ENCODE measurements around the gene GATA5.

Gene GATA5

DNA sequence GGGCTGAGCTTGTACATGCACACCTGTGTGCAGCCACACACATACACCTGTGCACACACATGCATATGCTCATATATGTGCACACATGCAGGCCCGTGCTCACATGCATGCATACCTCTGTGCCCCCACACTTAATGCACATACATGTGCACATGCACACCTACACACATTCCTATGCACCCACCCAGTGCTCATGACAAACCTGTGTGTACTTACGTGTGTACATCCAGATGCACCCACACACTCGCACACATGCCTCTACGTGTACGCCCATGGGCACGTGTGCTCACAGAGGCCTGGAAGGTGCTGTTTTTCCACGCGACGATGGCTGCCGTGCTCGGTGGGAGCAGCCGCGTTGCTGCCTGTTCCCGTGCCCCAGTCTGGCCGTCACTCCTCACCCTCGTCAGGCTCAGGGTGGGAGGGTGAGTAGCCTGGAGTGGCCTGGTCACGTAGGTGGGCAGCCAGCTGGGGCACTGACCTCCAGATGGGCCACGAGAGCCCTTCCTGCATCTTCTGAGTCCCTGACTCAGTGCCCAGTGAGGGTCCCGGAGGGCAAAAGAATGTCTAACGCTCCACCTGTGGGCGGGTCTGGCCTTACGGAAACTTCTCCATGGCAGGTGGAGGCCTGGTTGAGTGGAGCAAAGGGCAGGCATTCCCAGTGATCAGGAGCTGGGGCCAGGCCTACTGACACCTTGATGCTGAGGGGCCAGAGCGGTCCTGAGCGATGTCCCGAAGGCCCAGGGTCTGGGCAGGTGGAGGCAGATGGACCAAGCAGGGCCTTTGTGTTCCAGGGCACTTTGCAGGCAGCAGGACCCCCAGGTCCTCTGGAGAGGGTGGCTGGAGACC is 8.0 kb upstream of the GATA5 start:
- Histone ChIP-seq H3F3A (ENCODE audit: insufficient read depth, low read length) (no peaks in the 10 kb centered on the region), H4K20me1 (ENCODE audit: insufficient read depth, low read length) (no peaks in the 10 kb centered on the region)
- no peak for TF ChIP-seq EZH2 (IDR thresholded peaks at IDR 0.05; ENCODE audit: borderline replicate concordance, low read length)
- TF ChIP-seq, protein P1, sequence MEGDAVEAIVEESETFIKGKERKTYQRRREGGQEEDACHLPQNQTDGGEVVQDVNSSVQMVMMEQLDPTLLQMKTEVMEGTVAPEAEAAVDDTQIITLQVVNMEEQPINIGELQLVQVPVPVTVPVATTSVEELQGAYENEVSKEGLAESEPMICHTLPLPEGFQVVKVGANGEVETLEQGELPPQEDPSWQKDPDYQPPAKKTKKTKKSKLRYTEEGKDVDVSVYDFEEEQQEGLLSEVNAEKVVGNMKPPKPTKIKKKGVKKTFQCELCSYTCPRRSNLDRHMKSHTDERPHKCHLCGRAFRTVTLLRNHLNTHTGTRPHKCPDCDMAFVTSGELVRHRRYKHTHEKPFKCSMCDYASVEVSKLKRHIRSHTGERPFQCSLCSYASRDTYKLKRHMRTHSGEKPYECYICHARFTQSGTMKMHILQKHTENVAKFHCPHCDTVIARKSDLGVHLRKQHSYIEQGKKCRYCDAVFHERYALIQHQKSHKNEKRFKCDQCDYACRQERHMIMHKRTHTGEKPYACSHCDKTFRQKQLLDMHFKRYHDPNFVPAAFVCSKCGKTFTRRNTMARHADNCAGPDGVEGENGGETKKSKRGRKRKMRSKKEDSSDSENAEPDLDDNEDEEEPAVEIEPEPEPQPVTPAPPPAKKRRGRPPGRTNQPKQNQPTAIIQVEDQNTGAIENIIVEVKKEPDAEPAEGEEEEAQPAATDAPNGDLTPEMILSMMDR (IDR thresholded peaks at IDR 0.05; ENCODE audit: low read length): no peak

DNA sequence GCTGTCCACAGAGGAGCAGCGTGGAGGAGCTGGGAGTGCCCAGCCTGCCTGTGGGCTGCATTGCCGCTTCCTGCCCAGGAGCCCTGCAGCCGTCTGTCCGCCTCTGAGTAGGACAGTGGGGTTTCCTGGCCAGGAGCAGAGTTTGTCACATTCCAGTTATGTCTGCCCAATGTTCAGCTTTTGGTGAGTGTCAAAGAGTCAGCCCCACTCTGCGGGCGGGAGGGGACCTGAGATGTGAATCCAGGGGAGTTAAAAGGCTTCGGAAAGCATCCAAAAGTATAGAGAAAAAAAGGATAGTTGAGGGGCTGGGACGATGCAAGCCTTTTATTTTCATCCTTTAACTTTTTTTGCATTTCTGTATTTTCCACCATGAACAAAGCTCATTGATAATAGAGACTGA is 7.2 kb upstream of the GATA5 start:
- no peak overlapping the region for H3K4me2 ChIP-seq (ENCODE audit: low read length)
- H3K9me3 ChIP-seq (ENCODE audit: low read length): no peaks in the 10 kb centered on the region
- H3K9me2 ChIP-seq (ENCODE audit: low read depth, low read length): no peaks in the 10 kb centered on the region
- no peaks in the 10 kb centered on the region for H3K27me3 ChIP-seq (ENCODE audit: insufficient read depth, low read length)
- no peaks in the 10 kb centered on the region for H3K4me1 ChIP-seq (ENCODE audit: insufficient read depth, low read length, severe bottlenecking)
- H3K36me3 ChIP-seq (ENCODE audit: insufficient read depth, low read length): no peaks in the 10 kb centered on the region
- H3K27ac ChIP-seq (ENCODE audit: low read depth, low read length, poor library complexity, severe bottlenecking): no peak overlapping the region
- no peak overlapping the region for H3K9ac ChIP-seq (ENCODE audit: low read length)
- no peak for TF ChIP-seq EZH2 (IDR thresholded peaks at IDR 0.05; ENCODE audit: borderline replicate concordance, low read length)
- TF ChIP-seq, protein P1 (IDR thresholded peaks at IDR 0.05; ENCODE audit: low read length): no peak
- H4K20me1 ChIP-seq (ENCODE audit: insufficient read depth, low read length): no peaks in the 10 kb centered on the region
- H3F3A ChIP-seq (ENCODE audit: insufficient read depth, low read length): no peaks in the 10 kb centered on the region
- no peaks in the 10 kb centered on the region for H3K79me2 ChIP-seq (ENCODE audit: insufficient read depth, low read length)
- H2AFZ ChIP-seq (ENCODE audit: low read length): no peak overlapping the region
- H3K4me3 ChIP-seq (ENCODE audit: low read depth, low read length, poor library complexity, severe bottlenecking): no peak overlapping the region

More for the DNA sequence above, 8.0 kb upstream of the GATA5 start:
- Histone ChIP-seq H2AFZ (ENCODE audit: low read length) (no peak overlapping the region), H3K36me3 (ENCODE audit: insufficient read depth, low read length) (no peaks in the 10 kb centered on the region), H3K79me2 (ENCODE audit: insufficient read depth, low read length) (no peaks in the 10 kb centered on the region), H3K9ac (ENCODE audit: low read length) (no peak overlapping the region), H3K4me1 (ENCODE audit: insufficient read depth, low read length, severe bottlenecking) (no peaks in the 10 kb centered on the region), H3K9me3 (ENCODE audit: low read length) (no peaks in the 10 kb centered on the region), H3K4me2 (ENCODE audit: low read length) (no peak overlapping the region), H3K9me2 (ENCODE audit: low read depth, low read length) (no peaks in the 10 kb centered on the region), H3K4me3 (ENCODE audit: low read depth, low read length, poor library complexity, severe bottlenecking) (no peak overlapping the region), H3K27ac (ENCODE audit: low read depth, low read length, poor library complexity, severe bottlenecking) (no peak overlapping the region), H3K27me3 (ENCODE audit: insufficient read depth, low read length) (no peaks in the 10 kb centered on the region; the same call in 1 of the 2 replicates)

DNA sequence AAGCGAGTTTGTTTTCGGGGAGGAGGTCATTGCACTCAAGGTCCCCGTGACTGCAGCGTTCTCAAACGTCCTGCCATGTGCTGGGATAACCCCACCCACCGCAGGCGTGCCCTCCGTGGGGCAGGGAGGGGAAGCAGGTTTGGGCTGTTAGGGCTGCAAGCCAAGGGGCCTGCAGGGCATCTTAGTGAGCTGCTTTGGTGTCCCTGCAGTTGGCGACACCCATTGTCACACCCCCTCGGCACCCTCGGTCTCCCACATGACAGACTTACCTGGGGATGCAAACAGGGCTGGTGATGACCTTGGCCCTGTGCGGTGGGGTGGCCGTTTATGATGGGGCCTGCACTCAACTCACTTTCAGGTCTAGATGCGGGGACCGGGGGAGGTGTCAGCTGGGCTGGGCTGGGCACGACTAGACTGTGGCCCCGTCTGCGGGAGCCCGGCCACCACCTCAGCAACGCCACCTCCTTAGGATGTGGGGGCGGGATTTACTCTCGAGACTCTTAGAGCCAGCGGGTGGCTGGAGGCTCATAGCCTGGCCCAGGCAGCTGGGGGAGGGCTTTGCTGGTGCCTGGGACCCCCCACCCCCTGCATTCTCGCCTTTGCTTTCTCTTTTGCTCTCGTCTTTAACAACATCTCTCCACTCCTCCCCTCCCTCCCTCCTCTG is 6.5 kb upstream of the GATA5 start:
- H3K4me1 ChIP-seq (ENCODE audit: insufficient read depth, low read length, severe bottlenecking): no peaks in the 10 kb centered on the region
- H3K9ac ChIP-seq (ENCODE audit: low read length): no peak overlapping the region
- no peak overlapping the region for H3K4me3 ChIP-seq (ENCODE audit: low read depth, low read length, poor library complexity, severe bottlenecking)
- TF ChIP-seq, protein P1 (IDR thresholded peaks at IDR 0.05; ENCODE audit: low read length): no peak
- no peak for TF ChIP-seq EZH2 (IDR thresholded peaks at IDR 0.05; ENCODE audit: borderline replicate concordance, low read length)
- no peaks in the 10 kb centered on the region for H3F3A ChIP-seq (ENCODE audit: insufficient read depth, low read length)
- no peaks in the 10 kb centered on the region for H4K20me1 ChIP-seq (ENCODE audit: insufficient read depth, low read length)
- no peaks in the 10 kb centered on the region for H3K9me3 ChIP-seq (ENCODE audit: low read length)
- no peak overlapping the region for H2AFZ ChIP-seq (ENCODE audit: low read length)
- H3K79me2 ChIP-seq (ENCODE audit: insufficient read depth, low read length): no peaks in the 10 kb centered on the region
- H3K27ac ChIP-seq (ENCODE audit: low read depth, low read length, poor library complexity, severe bottlenecking): no peak overlapping the region
- no peak overlapping the region for H3K4me2 ChIP-seq (ENCODE audit: low read length)
- no peaks in the 10 kb centered on the region for H3K27me3 ChIP-seq (ENCODE audit: insufficient read depth, low read length)
- no peaks in the 10 kb centered on the region for H3K36me3 ChIP-seq (ENCODE audit: insufficient read depth, low read length)
- no peaks in the 10 kb centered on the region for H3K9me2 ChIP-seq (ENCODE audit: low read depth, low read length)
